Transverse colon (tissue), 3 donors: ENCODE data around the gene SDF2.

Source experiments
- CTCF ChIP-seq, 5 experiments: fragments of 200-600 bp in 3 of 5; fragments of 450-650 bp in 2 of 5; sonication (generic) in 3 of 5; IDR thresholded peaks; 1 replicate in 2 of 5; 2 replicates in 3 of 5; pipeline ENCODE4 v1.5.1; 2016 to 2017; ENCODE audit warnings: antibody characterized with exemption in 5 of 5, inconsistent platforms in 3 of 5, mild to moderate bottlenecking in 2 of 5, moderate library complexity in 1 of 5
- EP300 ChIP-seq: sonication (generic); formaldehyde crosslinking; IDR thresholded peaks from one replicate; pipeline ENCODE4 v1.6.1; 2017; ENCODE audit warnings: antibody characterized with exemption, low read depth

GRCh38 chr17:28684963-28685362, 23.3 kb upstream of the SDF2 start:
- TF ChIP-seq EP300 (no peak), CTCF (IDR thresholded peaks at IDR 0.05) (peak in 2 of 5 experiments; percentile 27 to 32)
